ENCODE data around the gene SHISA8.

The SHISA8 gene

GRCh38 chr22:41913842-41914534 lies 886 bp downstream of the SHISA8 start:
- no peak for DNase-seq (ENCODE audit: low read depth, low spot score)

GRCh38 chr22:41913040-41913719 lies 1.7 kb downstream of the SHISA8 start:
- DNase-seq (ENCODE audit: low read depth, low spot score), result no peak

GRCh38 chr22:41912338-41913039 lies 2.4 kb downstream of the SHISA8 start:
- DNase-seq (ENCODE audit: low read depth, low spot score), result no peak

- DNase-seq (ENCODE audit: low read depth, low spot score), result no peak
Measured at GRCh38 chr22:41911001-41911611, 3.8 kb downstream of the SHISA8 start.

- no peak for DNase-seq (ENCODE audit: low read depth, low spot score)
Measured at GRCh38 chr22:41910050-41911000, 4.5 kb downstream of the SHISA8 start.

GRCh38 chr22:41909310-41910049 lies 5.4 kb downstream of the SHISA8 start:
- DNase-seq (ENCODE audit: low read depth, low spot score), result no peak

GRCh38 chr22:41908411-41909309 lies 6.2 kb downstream of the SHISA8 start:
- DNase-seq (ENCODE audit: low read depth, low spot score), result no peak

GRCh38 chr22:41907436-41908401 lies 7.2 kb downstream of the SHISA8 start:
- no peak for DNase-seq (ENCODE audit: low read depth, low spot score)

- DNase-seq (ENCODE audit: low read depth, low spot score), result no peak
Measured at GRCh38 chr22:41906822-41907221, 8.1 kb downstream of the SHISA8 start.

GRCh38 chr22:41905411-41906202 lies 9.3 kb downstream of the SHISA8 start:
- DNase-seq (ENCODE audit: low read depth, low spot score), result no peak

- DNase-seq (ENCODE audit: low read depth, low spot score), result no peak
Measured at GRCh38 chr22:41904450-41905410, 10.1 kb downstream of the SHISA8 start.

GRCh38 chr22:41902932-41903421 lies 11.9 kb downstream of the SHISA8 start:
- DNase-seq (ENCODE audit: low read depth, low spot score), result no peak

GRCh38 chr22:41902016-41902415 lies 12.9 kb downstream of the SHISA8 start:
- DNase-seq (ENCODE audit: low read depth, low spot score), result no peak

- no peak for DNase-seq (ENCODE audit: low read depth, low spot score)
Measured at GRCh38 chr22:41900652-41901312, 14.1 kb downstream of the SHISA8 start.

GRCh38 chr22:41899992-41900651 lies 14.8 kb downstream of the SHISA8 start:
- DNase-seq (ENCODE audit: low read depth, low spot score), result no peak

All from smooth muscle cell of the brain vasculature (primary cell).